PFSK-1 (cell line): ENCODE measurements around the gene KCNQ1.

Experiments
- FOXP2 ChIP-seq: optimal IDR thresholded peaks from 2 replicates; pipeline ENCODE3; 2011; ENCODE audit warnings: borderline replicate concordance, control low read depth, inconsistent platforms; ENCODE audit not compliant: insufficient read depth; ENCODE audit errors: extremely low read length, extremely low read depth
- POLR2AphosphoS5 ChIP-seq: IDR thresholded peaks from 2 replicates; pipeline ENCODE4 v1.6.1; 2012; ENCODE audit warnings: low read depth, mild to moderate bottlenecking, control low read depth, low read length, moderate library complexity
- SIN3A ChIP-seq: IDR thresholded peaks from 2 replicates; pipeline ENCODE4 v1.6.1; 2012; ENCODE audit warnings: mild to moderate bottlenecking, low read length, moderate library complexity, borderline replicate concordance; ENCODE audit not compliant: insufficient read depth
- TAF1 ChIP-seq: IDR thresholded peaks from 2 replicates; pipeline ENCODE4 v1.6.1; 2012; ENCODE audit warnings: low read length, control low read depth, borderline replicate concordance; ENCODE audit not compliant: insufficient read depth
- TF ChIP-seq, protein P1 (sequence below), 2 experiments: IDR thresholded peaks; 2 replicates each; pipeline versions ENCODE4 v1.6.1 to v1.8.0; 2011 to 2012; ENCODE audit warnings: low read depth in 2 of 2, low read length in 2 of 2, control low read depth in 1 of 2, inconsistent platforms in 1 of 2, mild to moderate bottlenecking in 1 of 2, moderate library complexity in 1 of 2; ENCODE audit not compliant: insufficient read depth in 1 of 2

Gene KCNQ1

DNA sequence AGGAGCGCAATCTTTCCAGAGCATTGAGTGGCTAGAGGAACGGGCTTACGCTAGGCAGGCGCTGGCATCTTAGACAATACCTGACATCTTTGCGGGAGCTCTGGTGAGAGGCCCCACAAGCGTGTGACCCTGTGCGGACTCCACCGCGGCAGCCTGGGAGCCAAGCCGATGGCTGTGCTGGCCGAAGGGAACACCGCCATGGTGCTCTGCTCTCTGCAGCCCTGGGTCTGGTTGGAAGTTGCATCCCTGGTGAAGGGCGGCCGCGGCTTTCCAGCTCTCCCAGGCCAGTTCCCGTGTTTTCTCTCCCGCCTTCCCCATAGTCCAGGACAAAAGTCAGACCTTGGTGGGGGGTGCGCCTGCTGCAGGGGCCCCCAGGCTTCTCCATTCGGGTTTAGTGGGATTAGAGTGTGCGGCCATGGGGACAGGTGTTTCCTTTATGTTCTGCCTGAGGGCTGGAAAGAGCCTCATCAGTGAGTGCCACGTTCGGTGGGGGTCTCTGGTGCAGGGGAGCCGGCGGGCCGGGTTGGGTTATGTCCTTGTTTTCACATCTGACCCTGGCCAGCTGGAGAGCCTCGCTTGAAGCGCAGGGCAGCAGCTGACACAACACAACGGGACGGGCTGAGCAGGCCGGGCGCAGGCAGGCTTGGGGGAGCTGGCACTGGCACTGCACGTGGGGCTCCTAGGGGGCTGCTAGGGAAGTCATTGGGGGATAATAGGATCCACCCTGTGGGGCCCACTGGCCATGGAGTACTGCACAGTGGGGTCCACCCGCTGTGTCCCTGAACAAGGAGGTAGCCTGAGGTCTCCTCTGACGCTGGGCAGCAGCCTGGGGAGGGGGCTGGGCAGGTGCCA lies 94.8 kb downstream of the KCNQ1 start:
- no peak for TF ChIP-seq POLR2AphosphoS5
- no peak for TF ChIP-seq TAF1
- no peak for TF ChIP-seq SIN3A
- TF ChIP-seq, protein P1, sequence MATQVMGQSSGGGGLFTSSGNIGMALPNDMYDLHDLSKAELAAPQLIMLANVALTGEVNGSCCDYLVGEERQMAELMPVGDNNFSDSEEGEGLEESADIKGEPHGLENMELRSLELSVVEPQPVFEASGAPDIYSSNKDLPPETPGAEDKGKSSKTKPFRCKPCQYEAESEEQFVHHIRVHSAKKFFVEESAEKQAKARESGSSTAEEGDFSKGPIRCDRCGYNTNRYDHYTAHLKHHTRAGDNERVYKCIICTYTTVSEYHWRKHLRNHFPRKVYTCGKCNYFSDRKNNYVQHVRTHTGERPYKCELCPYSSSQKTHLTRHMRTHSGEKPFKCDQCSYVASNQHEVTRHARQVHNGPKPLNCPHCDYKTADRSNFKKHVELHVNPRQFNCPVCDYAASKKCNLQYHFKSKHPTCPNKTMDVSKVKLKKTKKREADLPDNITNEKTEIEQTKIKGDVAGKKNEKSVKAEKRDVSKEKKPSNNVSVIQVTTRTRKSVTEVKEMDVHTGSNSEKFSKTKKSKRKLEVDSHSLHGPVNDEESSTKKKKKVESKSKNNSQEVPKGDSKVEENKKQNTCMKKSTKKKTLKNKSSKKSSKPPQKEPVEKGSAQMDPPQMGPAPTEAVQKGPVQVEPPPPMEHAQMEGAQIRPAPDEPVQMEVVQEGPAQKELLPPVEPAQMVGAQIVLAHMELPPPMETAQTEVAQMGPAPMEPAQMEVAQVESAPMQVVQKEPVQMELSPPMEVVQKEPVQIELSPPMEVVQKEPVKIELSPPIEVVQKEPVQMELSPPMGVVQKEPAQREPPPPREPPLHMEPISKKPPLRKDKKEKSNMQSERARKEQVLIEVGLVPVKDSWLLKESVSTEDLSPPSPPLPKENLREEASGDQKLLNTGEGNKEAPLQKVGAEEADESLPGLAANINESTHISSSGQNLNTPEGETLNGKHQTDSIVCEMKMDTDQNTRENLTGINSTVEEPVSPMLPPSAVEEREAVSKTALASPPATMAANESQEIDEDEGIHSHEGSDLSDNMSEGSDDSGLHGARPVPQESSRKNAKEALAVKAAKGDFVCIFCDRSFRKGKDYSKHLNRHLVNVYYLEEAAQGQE (IDR thresholded peaks at IDR 0.05; ENCODE audit: insufficient read depth in 1 of 2, low read depth in 2 of 2, low read length in 2 of 2) = no peak
- no peak for TF ChIP-seq FOXP2

DNA sequence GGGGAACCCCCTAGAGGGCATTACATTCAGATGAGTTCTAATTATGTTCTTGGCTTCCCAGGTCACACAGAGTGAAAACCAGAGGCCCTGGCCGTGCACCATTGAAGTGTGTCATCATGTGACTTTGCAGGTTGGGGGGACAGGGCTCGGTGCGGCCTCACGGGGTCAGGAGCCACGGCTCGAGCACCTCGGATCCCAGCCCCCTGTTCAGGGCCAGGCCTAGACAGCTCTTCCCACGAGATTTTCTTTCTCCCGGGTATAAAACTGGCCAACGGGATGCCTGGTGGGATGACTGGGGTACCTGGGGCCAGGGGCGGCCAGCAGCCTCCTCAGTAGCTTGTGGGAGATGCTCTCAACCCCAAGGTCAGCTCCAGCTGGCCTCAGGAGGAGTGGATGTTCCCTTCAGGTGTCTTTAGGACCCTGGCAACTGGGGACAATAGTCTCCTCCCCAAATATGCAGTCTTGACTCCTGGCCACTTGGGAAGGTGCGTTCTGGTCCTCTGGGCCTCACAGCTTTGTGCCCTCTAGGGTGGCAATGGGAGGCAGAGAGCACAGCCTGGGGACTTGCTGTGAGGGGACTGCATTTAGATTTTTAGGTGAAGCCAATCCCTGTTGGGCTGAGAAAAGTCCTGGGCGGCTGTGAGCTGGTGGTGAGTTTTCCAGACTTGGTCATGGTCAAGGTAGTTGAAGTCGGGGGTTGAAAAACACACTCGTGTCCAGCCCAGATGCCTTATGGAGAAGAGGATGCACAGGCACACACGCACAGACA lies 95.6 kb downstream of the KCNQ1 start:
- TF ChIP-seq, protein P1 (IDR thresholded peaks at IDR 0.05; ENCODE audit: insufficient read depth in 1 of 2, low read depth in 2 of 2, low read length in 2 of 2) = no peak
- no peak for TF ChIP-seq SIN3A
- no peak for TF ChIP-seq POLR2AphosphoS5
- TF ChIP-seq TAF1 = no peak
- TF ChIP-seq FOXP2 = no peak

DNA sequence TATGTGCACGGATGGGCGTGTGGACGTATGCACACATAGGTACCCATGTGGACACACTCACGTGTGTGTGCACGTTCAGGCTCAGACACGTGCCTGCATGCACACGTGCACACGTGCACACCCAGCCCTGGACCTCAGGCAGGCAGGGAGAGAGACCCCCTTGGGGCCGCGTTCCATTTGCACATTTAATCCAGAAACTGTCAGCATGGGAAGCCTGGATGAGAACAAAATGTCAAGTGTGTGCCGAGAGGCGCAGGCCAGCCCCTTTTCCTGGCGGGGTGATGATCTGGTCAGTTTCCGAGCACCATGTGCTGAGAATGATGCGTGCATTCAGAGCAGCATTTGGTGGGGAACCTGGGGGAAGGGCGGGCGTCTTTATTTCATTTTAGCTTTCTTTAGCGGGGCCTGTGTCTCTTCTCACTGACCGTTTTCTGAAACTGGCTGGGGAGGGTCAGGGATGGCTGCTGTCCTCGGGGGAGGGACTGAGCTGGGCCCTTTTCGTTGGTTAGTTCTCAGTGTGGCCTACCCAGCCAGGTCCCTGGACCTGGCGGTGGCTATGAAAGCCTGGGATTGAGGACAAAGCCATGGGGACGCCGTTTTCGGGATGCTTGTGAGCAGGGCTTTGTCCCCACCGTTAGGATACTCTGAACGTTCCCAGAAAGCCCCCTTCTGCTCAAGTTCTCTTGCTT lies 96.3 kb downstream of the KCNQ1 start:
- TF ChIP-seq POLR2AphosphoS5 (no peak), SIN3A (no peak), TAF1 (no peak), FOXP2 (no peak)
- TF ChIP-seq, protein P1 (IDR thresholded peaks at IDR 0.05; ENCODE audit: insufficient read depth in 1 of 2, low read depth in 2 of 2, low read length in 2 of 2) = no peak

DNA sequence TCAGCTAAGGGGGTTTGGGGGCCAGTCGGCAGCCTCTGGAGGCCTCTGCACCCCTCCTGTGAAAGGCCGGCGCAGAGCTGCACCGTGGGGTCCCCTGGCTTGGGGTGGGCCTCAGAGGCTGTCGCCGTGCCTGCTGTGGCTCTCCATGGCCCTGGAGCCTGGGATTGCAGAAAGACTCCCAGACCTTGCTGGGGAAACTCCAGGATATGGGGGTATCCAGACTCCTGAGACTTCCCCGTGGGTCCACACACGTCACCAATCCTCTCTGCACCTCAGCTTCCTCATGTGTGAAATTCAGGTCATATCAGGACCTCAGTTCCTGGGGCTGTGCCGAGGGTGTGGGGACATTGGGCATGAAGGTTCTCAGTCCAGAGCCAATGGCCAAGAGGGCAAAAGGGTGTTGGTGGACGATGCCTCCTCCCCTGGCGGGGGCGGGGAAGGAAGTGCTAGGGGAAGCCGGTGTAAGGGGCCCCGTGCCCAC lies 97.1 kb downstream of the KCNQ1 start:
- TF ChIP-seq, protein P1 (IDR thresholded peaks at IDR 0.05; ENCODE audit: insufficient read depth in 1 of 2, low read depth in 2 of 2, low read length in 2 of 2) = no peak
- TF ChIP-seq POLR2AphosphoS5 (no peak), TAF1 (no peak), SIN3A (no peak), FOXP2 (no peak)
